A204.1 (cell line): ENCODE data around the gene GMEB2.
"Not testable (repeated sequence)": the region's sequence is repeated elsewhere in the genome, so short reads cannot be mapped to it uniquely, and the experiment has no call there.

Source experiments
- FAIRE-seq: peaks from 2 replicates; lab custom pipeline; 2012; peaks lifted over from hg19 to GRCh38; lab: Jason Lieb, UNC

GMEB2 gene

DNA sequence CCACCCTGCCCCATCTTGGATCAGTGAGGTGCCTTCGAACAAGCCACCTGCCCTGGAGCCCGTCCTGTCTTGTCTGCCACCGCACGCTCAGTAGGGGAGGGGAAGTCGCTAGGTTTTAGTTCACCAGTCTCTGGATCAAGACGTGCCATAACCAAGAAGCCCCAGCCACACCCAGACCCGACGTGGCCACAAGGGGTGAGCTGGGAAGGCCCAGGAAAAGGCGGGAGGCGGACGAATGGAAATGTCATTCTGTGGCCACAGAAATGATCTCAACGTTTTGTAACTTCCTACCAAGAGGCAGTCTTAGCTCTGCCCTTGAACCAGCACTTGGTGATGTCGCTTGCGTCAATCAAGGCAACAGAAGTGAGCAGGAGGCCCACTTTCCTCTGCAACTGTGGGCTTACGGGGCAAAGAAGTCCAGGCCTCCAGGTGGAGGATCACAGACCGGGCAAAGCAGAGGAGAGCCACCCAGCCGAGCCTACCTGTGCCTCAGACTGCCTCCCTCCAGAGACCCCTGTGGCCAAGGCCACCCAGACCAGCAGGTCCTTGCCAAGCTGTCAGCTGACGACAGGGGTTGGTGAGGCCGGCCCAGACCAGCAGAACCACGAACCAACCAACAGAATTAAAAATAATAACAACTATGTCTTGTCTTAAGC, 14.5 kb downstream of the GMEB2 start:
- no peak for FAIRE-seq

DNA sequence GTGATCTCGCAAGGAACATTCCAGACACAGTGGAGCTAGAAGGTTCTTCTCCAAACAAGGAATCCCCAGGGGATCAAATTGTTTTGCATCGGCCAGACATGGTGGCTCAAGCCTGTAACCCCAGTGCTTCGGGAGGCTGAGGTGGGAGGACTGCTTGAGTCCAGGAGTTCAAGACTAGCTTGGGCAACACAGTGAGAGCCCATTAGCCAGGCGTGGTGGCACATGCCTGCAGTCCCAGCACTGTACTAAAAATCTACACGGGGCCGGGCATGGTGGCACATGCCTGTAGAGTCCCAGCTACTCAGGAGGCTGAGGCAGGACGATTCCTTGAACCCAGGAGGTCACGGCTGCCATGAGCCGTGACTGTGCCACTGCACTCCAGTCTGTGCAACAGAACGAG, 15.3 kb downstream of the GMEB2 start:
- no peak for FAIRE-seq

DNA sequence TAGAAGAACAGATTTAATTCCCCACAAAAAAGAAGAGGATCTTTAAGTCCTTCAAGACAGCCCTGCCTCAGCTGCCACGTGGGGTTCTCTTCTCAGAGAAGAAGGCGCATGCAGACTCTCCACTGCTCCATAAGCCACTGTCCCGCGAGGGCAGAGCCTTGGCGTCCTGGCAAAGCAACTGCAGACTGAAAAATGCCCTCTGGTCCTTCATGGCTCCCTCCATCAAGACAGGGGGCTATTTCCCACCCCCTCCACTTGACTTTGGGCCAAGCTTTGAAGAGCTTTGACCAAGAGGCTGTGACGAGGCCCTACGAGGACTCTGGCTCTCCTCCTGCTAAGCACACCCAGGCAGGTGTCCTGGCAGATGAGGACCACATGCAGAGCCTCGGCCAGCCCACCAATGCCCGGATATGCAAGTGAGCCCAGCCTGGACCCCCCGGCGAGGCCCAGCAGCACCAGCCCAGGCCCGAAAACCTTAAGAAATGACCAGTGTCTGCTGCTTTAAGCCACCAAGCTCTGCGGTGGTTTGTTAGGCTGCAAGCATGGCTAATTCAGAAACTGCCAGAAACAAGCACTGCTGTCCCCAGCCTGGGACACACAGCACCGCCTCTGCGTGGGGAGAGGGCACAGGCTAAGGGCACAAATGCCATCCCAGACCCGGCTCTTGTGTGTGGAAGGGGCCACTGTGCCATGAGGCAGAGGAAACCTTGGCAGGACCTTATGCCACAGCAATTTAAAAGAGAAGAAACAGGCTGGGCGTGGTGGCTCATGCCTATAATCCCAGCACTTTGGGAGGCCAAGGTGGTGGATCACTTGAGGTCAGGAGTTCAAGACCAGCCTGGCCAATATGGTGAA, 16.1 kb downstream of the GMEB2 start:
- FAIRE-seq: no peak

DNA sequence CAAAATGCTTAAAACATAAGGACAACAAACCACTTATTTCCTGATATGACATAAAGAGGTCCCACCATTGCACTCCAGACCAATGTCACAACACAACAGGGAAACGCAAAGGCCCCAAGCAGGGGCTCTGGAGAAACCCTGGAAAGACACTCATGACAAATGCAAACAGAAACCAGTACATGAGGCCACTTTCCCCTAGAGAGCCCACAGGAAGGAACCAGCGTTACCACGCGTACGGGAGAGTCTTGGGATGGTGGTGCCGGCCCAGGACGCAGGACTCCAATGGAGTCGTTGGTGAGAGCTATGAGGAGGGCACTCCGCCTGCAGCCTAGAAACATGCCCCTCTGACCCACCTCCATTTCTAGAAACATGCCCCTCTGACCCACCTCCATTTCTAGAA, 20.2 kb downstream of the GMEB2 start:
- no peak for FAIRE-seq

DNA sequence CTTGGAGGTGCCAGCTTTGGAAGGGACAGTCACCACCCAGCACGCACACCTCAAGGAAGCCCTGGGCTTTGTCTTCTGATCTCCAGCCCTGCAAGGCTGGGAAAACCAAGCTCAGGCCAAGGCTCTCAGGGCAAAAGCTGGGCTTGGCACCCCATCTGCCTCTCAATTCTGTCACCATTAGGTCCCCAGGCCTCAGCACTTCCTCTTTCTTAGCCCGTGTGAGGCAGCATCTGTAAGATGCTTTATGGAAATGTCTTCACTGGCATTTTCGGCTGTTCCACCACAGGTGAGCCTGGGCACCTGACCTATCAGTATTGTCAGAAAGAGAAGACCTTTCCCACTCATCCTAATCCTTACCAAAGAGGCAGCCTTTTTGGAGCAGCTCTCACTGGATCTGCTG, 24.6 kb downstream of the GMEB2 start:
- no peak for FAIRE-seq

DNA sequence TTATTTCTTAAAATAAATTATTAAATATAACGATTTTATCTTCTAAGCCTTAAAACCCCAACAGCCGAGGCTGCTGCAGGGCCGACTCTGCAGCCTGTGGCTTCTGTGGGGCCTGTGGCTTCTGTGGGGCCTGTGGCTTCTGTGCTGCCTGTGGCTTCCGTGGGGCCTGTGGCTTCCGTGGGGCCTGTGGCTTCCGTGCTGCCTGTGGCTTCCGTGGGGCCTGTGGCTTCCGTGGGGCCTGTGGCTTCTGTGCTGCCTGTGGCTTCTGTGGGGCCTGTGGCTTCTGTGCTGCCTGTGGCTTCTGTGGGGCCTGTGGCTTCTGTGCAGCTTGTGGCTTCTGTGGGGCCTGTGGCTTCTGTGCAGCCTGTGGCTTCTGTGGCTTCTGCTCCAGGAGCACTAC, 25.2 kb downstream of the GMEB2 start:
- FAIRE-seq: not testable (repeated sequence)

DNA sequence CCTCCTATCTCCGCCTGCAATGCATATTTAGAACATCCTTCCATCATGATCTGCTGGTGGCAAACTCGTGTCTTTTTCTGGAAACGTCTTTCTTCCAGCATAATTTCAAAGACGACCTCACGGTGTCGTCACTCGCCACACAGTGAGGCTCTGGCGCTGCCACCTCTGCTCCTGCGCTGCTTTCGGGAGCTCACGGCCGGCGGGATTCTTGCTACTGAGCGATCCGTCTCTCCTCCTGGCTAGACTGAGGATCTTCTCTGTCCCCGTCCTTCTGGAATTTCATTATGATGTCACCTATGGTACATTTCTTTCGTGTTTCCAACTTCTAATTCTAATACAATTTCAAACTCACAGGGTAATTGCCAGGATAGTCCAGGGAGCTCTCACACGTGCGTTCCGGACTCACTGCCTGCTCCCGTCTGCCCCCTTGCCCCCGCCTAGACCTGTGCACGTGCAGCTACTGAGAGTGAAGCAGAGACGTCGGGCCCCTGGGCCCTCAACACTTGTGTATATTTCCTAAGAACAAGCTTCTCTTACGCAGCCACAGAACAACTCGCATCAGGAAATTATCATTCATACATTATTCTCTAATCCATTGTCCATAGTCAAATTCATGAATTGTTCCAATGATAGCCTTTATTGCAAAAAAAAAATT, 27.4 kb downstream of the GMEB2 start:
- FAIRE-seq: no peak

DNA sequence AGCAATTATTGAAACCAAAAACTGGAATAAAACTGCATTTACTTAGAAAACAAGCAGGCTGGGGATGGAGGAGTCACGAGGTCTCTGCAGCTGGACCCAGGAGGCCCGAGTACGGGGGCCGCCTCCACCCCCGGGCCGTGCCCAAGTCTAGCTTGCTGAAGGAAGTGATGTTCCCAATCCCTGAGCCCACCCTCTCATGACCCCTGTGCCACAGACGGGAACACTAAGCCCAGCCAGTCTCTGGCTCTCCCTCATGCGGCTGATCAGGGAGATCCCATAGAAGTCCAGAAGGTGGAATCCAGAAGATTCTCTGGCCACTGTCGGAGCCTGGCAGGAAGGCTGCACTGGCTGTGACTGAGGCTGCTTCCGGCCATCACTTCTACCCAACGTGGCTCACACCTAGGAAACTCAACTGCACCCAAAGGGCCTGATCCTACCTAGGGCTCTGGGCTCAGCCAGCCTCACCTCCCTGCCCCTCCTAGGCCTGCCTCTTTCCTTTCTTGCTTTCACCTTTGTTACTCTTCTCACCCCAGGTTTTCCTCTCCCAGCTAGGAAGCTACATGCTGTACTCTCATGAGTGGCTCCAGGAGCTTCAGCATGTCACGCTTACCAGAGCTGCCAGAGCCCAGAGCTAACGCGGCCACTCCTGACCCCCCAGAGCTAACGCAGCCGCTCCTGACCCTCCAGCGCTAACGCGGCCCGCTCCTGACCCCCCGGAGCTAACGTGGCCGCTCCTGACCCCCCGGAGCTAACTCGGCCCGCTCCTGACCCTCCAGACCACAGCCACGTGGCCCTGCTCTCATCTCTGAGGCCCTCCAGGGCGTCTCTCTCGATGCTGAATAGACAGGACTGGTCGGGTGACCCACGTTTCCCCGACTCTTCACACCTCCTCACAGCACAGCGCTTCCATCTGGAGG, 28.2 kb downstream of the GMEB2 start:
- FAIRE-seq: no peak

DNA sequence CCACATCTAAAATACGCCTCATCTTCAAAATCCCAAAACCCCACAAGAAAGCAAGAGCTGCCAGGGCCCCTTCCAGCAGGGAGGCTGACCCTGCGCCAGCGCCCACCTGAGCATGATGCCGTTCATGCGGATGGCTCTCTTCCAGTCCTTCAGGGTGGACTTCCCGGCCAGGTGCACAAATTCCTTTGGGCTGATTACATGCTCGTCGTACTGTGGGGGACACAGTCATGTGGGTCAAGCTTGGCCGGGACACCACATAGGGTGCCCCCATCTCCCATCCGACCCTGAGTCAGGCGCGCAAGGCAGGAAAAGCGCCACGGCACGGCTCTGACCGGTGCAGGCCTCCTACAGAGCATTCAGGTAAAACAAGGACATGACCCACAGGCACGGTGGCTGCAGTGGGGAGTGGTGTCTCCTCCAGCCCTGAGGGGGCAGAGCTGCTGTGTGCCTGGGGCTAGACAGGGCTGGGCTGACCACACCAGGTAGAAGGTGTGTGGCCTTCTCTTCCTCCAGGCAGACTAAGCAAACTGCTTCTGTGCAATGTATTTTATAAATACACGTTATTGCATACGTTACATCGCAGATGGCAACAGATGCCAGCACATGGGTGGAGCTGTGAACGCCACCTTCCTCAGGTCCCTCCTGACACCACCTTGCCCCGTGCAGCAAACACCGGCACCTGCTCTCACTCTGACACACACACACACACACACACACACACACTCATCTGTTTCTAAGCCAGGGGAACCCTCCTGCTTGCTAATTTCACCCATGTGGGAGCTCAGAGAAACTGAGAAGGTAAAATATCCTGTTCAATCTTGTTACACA, 29.0 kb downstream of the GMEB2 start:
- no peak for FAIRE-seq

DNA sequence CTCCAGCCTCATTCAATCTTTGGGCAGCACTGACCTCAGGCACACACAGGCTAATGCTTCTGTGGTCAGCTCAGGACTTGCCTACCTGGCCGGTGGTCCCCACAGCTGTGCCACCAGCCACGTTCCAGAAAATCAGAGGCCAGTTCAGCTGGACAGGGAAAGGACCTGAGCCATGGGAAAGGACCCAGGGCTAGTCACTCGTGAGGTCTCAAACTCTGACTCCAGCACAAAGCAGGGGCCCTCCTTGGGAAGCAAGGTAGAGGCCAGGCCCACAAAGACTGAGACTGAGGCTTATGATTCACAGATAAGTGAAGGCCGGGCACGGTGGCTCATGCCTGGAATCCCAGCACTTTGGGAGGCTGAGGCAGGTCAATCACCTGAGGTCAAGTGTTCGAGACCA, 30.5 kb downstream of the GMEB2 start:
- no peak for FAIRE-seq

DNA sequence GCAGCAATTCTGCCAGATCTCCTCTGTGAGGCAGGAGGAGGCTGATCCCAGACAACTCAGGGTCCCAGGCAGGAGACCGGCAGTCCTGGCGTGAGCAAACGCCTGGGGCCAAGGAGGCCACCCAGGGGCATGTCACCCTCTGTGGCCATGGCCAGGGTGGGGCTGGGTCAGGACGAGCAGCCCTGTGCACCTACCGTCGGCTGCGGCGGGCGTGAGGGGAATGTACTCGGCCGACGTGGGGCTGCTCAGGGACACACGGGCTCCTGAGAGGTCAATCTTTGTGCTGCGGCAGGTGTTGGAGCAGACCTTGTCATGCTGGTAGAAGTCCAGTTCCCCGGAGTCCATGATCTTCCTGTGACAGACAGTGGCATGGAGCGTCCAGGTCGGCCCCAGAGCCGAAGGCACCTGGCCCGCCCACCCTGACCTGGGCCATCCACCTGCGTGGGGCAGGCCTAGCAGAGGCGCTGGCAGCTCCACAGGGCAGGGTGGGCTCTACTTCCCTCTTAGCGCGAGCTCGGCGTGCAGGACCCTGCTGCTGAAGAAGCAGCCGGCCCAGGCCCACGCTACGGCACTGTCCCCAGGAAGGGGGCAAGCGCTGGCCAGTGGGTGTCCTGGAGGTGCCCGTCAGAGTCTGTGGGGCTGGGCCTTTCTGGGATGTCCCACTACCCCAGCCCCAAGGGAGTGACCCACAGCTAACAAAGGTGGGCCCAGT, 31.3 kb downstream of the GMEB2 start:
- FAIRE-seq: no peak

DNA sequence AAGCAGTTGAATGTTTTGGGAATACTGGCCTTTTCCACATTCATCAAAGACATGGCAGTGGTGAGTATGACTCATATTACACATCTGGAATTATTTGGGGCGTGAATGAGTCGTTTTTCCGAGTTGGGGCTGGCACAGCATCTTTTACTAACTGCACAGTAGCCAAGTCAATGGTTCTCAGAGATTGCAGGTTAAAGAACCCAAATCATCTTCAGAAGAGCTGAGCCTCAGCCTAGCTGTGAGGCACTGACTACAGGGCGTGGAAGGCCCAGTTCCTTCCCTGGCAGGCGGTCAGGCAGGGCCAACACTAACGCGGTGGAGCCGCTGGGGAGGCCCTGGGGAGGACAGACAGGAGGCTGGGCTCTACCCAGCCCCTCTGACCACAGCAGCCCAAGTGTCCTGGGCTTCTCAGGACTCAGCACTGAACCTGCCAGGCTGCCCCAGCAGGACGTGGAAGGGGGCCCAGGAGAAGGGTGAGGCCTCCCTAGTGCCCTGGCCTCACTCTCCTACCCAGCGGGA, 32.8 kb downstream of the GMEB2 start:
- no peak for FAIRE-seq

DNA sequence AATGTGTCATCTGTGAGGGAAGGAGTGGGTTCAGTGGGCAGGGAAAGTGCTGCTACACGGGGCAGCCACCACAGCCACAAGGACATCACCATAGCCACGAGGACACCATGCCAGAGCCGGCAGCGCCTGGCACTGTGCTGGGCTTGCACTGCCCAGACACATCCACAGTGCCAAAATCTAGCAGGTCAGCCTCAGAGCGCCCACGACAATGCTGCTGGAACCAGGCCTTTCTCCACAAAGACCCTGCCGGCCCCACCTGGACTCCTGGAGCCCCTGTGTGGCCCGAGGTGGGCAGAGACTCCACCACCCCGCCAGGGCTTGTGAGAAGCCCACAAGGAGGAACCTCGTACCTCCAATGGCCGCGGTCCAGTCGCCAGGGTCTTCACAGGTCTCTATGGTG, 34.2 kb downstream of the GMEB2 start:
- no peak for FAIRE-seq

DNA sequence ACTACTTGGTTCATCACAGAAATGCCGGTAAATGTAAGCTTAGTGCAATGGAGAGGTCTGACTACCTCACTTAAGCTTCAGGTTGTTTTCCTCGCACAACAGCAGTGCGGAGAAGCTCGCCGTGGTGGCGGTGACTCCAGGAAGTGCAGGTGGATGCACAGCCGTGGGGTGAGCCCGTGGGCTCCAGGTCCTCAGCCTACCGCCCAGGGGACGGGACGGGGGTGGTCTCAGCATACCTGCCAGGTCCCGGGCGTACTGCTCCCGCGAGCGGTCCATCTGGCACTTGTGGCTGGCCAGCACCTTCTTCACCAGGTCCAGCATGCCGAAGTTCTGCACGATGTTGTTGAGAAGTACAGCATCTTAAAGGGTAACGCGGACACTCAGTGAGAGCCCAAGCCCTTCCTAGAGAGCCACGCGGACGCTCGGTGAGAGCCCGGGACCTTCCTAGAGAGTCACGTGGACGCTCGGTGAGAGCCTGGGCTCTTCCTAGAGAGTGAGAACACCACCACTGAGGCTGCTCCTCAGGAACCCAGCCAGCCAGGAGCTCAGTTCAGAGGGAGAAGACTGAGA, 35.0 kb downstream of the GMEB2 start:
- no peak for FAIRE-seq

DNA sequence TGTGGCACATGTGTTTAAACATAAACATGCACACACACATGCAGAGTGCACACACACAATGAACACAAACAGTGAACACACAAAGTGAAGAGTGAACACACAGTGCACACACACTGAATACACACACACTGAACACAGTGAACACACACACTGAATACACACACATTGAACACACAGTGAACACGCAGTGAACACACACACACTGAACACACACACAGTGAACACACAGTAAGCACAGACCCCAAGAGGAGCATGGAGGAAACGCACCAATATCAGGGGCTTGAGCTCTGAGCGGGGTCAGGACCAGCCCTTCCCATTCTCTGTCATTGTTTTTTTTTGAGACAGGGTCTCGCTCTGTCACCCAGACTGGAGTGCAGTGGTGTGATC, 35.8 kb downstream of the GMEB2 start:
- no peak for FAIRE-seq

DNA sequence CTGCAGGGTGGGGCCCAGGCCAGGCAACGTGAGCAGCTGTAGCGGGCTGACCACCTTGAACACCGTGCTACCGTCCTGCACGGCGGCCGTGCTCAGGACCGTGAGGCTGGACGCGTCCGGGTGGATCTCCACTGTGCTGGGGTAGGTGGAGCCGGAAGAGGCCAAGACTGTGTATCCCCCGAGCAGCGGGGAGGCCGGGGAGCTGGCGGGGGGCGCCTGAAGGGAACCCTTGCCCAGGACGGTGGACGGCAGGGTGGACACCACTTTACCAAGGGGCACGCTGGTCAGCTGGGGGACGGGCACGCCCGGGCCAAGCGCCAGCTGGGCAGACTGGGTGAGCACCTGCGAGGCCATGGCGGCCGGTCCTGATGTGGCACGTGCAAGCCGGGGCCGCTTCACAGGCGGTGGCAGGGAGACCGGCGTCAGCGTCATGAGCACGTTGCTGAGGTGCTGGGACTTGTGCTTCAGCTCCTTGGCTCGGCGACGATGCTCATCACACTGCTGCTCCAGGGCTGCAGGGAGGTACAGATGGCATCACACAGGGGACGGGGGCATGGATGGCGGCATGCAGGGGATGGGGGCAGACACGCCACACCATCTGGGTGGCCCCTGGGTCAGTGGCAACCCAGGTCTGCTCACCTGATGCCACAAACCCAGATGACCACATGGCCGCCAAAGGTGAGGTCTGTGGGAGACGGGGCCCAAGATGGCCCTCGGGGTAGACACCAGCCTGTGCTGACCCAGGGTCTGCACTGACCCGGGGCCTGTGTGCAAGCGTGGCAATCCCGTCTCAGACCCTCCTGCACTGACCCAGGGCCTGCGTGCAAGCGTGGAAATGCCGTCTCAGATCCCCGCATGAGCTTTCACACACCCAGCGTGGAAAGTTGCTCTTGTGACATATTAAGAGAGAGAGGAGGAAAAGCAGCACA, 36.4 kb downstream of the GMEB2 start:
- no peak for FAIRE-seq

DNA sequence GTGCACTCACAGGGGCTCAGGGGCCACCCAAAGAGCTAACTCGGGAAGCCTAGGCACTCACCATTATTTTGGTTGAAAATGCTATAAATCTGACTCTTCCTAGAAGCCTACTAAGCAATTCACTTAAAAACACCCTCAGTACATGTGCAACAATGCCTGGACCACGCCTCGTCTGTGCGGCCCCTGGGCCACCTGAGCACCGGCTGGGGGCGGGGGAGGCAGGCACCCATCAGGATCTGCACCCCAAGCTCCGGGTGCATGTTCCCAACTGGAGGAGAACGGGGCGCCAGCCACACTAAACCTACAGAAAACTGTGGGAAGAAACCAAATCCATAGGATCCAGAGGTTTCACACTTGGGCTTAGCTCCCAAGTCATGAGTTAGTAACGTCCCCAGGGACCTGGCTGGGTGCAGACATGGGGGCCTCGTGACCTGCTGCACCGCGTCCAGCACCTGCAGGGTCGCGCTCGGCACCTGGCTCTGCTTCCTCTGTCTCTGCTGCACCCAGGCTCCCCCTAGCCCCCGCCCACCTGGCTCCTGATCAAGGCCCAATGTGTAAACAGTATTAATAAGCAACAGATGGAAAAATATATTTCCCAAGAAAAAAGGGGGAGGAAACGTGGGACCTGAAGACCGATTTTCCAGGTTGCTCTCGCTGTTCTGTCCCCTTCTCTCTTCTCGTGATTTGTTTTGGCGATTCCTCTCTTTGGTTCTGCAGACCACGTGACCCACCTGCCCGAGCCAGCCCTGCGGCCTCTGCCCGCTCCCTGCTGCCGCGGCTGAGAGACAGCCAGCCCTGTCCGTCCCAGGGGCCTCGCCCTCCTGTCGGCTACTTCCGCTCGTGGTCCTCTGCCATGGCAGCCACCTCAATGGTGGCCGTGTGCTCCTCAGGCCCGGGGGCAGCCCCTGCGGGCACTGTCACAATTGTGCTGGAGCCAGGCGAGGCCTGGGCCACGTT, 37.4 kb downstream of the GMEB2 start:
- no peak for FAIRE-seq

DNA sequence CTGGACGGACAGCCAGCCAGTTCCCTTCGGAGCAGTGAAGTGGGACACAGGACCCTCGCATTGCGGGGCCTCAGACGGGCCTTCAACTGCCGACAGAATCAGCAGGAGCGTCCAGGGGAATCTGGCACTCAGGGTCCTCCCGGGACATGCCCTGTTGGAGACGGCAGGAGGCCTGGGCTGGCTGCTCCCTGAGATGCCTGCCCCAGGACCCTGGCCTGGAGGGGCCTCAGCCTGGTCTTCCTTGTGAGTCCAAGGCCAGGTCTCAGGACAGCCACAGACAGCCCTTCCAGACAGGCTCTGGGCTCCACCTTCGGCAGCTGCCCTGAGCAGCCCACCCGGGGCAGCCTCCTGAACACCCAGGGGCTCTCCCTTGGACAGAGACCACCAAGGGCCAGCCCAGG, 38.3 kb downstream of the GMEB2 start:
- no peak for FAIRE-seq
